Astrocyte (in vitro differentiated cells and primary cell): ENCODE results near the gene CELSR2.

ENCODE experiments used
- CTCF ChIP-seq: IDR thresholded peaks from 2 replicates; pipeline ENCODE4 v1.5.1; 2011; ENCODE audit warnings: low read depth, mild to moderate bottlenecking, inconsistent platforms, low read length, moderate library complexity; ENCODE audit not compliant: insufficient read depth
- EZH2 ChIP-seq: IDR thresholded peaks from 2 replicates; pipeline ENCODE4 v1.6.1; 2012; ENCODE audit warnings: mild to moderate bottlenecking, low read length, inconsistent platforms; ENCODE audit not compliant: insufficient read depth

- TF ChIP-seq CTCF: no peak
- no peak for TF ChIP-seq EZH2
Observed at GRCh38 chr1:109259674-109260557, 10.6 kb downstream of the CELSR2 start.
